OCI-LY7 (cell line): ENCODE results near the gene SYTL2. TPM values are rescaled to one million over a fixed set of nuclear protein-coding genes. Genes with fewer than 3 reads are reported as not detected.

ENCODE experiments used
- BruUV-seq: library from RNA; stranded (reverse); fragments of 400-500 nt; replicated peaks from 2 replicates; lab custom pipeline; 2021; lab: Mats Ljungman, UMichigan
- CTCF ChIA-PET: fragments of 300-600 bp; sonication (Branson Sonifier 250); formaldehyde crosslinking; loops from one replicate; lab custom pipeline; 2022; ENCODE audit warnings: antibody characterized with exemption; ENCODE audit not compliant: unreplicated experiment; lab: Charles Lee
- POLR2A ChIA-PET: fragments of 300-600 bp; sonication (Branson Sonifier 250); formaldehyde crosslinking; loops from one replicate; lab custom pipeline; 2022; ENCODE audit warnings: antibody characterized with exemption; lab: Charles Lee
- DNase-seq: peaks from one replicate; pipeline ENCODE4 v3.0.0-alpha.2; 2015; ENCODE audit warnings: low spot score
- H2AFZ ChIP-seq: fragments of 200-600 bp; sonication (generic), shearing (Covaris generic); 2 replicates; pipeline ENCODE4 v1.6.1; 2014; ENCODE audit warnings: mild to moderate bottlenecking, antibody characterized with exemption, low read length, moderate library complexity
- H3K27ac ChIP-seq: fragments of 200-600 bp; sonication (generic); 2 replicates; pipeline ENCODE4 v1.5.1; 2014; ENCODE audit warnings: mixed run types, low read depth, mild to moderate bottlenecking, moderate library complexity, low read length, inconsistent platforms; ENCODE audit not compliant: poor library complexity, severe bottlenecking
- H3K36me3 ChIP-seq: fragments of 200-600 bp; sonication (generic); 2 replicates; pipeline ENCODE4 v1.6.1; 2014; ENCODE audit warnings: mild to moderate bottlenecking, antibody characterized with exemption, low read length, moderate library complexity, mixed read lengths; ENCODE audit not compliant: insufficient read depth
- H3K4me1 ChIP-seq: fragments of 200-600 bp; sonication (generic); 2 replicates; pipeline ENCODE4 v1.5.1; 2014; ENCODE audit warnings: mild to moderate bottlenecking, low read length; ENCODE audit not compliant: insufficient read depth, poor library complexity, severe bottlenecking
- H3K4me2 ChIP-seq: fragments of 200-600 bp; sonication (generic); 2 replicates; pipeline ENCODE4 v1.6.1; 2014; ENCODE audit warnings: mild to moderate bottlenecking, low read length
- H3K4me3 ChIP-seq: fragments of 200-600 bp; sonication (generic); 2 replicates; pipeline ENCODE4 v1.5.1; 2014; ENCODE audit warnings: mild to moderate bottlenecking, low read depth, low read length; ENCODE audit not compliant: poor library complexity, severe bottlenecking
- H3K79me2 ChIP-seq: fragments of 200-600 bp; sonication (generic); 2 replicates; pipeline ENCODE4 v1.6.1; 2016; ENCODE audit warnings: low read depth, mild to moderate bottlenecking, low read length, moderate library complexity, mixed read lengths; ENCODE audit not compliant: insufficient read depth
- H3K9me2 ChIP-seq: fragments of 200-600 bp; sonication (generic); 2 replicates; pipeline ENCODE4 v1.6.1; 2016; ENCODE audit warnings: mild to moderate bottlenecking, low read length, mixed read lengths; ENCODE audit not compliant: insufficient read depth
- H3K9me3 ChIP-seq: fragments of 200-600 bp; sonication (generic); 2 replicates; pipeline ENCODE4 v1.6.1; 2014; ENCODE audit warnings: mild to moderate bottlenecking, mixed run types, low read length, mixed read lengths
- H4K20me1 ChIP-seq: fragments of 200-600 bp; sonication (generic); 2 replicates; pipeline ENCODE4 v1.6.1; 2014; ENCODE audit warnings: mild to moderate bottlenecking, antibody characterized with exemption, low read length, moderate library complexity, mixed read lengths; ENCODE audit not compliant: insufficient read depth
- CTCF ChIP-seq: fragments of 200-600 bp; sonication (generic); conservative IDR thresholded peaks from 2 replicates; pipeline ENCODE4 v1.5.1; 2014; ENCODE audit warnings: mild to moderate bottlenecking, antibody characterized with exemption, low read length, moderate library complexity, mixed read lengths
- EZH2phosphoT487 ChIP-seq: fragments of 200-600 bp; sonication (generic); IDR thresholded peaks from 2 replicates; pipeline ENCODE4 v1.6.1; 2018; ENCODE audit warnings: low read depth, borderline replicate concordance, mild to moderate bottlenecking, mixed run types, antibody characterized with exemption, low read length, moderate library complexity, mixed read lengths
- intact Hi-C: fragments of 100-400 bp; cut with micrococcal nuclease; formaldehyde crosslinking; loops from one replicate; pipeline ENCODE4 v1.10.0; 2022; ENCODE audit not compliant: unreplicated experiment
- total RNA-seq, 2 experiments: library from RNA; depleted of rRNA in 1 of 2; stranded (reverse); fragments of >200 nt in 1 of 2; shearing (Covaris generic) in 1 of 2; gene quantifications; 2 replicates each; pipeline ENCODE4 v1.2.3, GENCODE V29; 2014 to 2022

Gene SYTL2
- total RNA-seq, 2 experiments from 2014 or later: 2.6 to 5.1 TPM

DNA sequence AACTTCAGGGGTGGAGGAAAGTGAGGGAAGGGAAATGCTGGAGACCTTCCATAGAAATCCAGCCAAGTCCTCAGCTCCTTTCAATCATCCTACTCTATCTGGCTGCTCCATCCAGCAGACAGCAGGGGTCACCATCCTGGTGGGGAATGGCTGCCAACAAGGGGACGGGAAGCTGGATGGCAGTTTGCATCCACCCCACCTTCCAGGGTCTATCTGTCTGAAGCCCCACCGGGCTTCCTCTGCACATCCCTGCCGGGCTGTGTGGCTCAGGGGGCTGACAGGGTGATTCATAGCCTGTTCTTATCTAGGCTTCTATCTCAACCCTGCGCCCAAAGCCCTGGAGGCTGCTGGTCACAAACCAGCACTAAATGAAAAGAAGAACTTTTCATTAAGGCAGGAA is 1.1 kb downstream of the SYTL2 start:
- H3K4me3 ChIP-seq: peak overlapping the region; percentile 62
- intact Hi-C loops: loop anchor here (1.0 kb wide), 1 partner anchor 44 kb away; no protein-coding TSS in a partner anchor

GRCh38 chr11:85809191-85809590 is 1.8 kb downstream of the SYTL2 start:
- CTCF ChIA-PET: no interaction called here
- H3K9me2 ChIP-seq: no peaks in the 10 kb centered on the region
- H3K36me3 ChIP-seq: no peaks in the 10 kb centered on the region
- H3K9me3 ChIP-seq: no peaks in the 10 kb centered on the region
- H4K20me1 ChIP-seq: no peaks in the 10 kb centered on the region
- peaks cover 32% of the 10 kb centered on the region for H3K4me1 ChIP-seq
- H3K27ac ChIP-seq: peak overlapping the region; percentile 38
- POLR2A ChIA-PET: interaction anchor here (0.5 to 1.0 kb wide), 2 partner anchors 53 to 72 kb away, joined by 3 to 7 read pairs; no protein-coding TSS in a partner anchor
- no peak for TF ChIP-seq EZH2phosphoT487
- TF ChIP-seq CTCF: no peak
- DNase-seq: peak; percentile 68
- BruUV-seq: no TSS peak
- H3K4me2 ChIP-seq: peak overlapping the region; percentile 63
- H2AFZ ChIP-seq: peak overlapping the region; percentile 92; the same call in 1 of the 2 replicates
- peak overlapping the region; percentile 62 for H3K4me3 ChIP-seq
- no peaks in the 10 kb centered on the region for H3K79me2 ChIP-seq
- intact Hi-C loops: loop anchor here (1.0 kb wide), 1 partner anchor 45 kb away; no protein-coding TSS in a partner anchor

More for the DNA sequence above, 1.1 kb downstream of the SYTL2 start:
- TF ChIP-seq CTCF (peak; percentile 44; the same call in 1 of the 2 replicates), EZH2phosphoT487 (no peak)
- peak; percentile 18 for DNase-seq
- ChIA-PET POLR2A (interaction anchor here (0.5 to 1.0 kb wide), 2 partner anchors 52 to 73 kb away, joined by 3 to 7 read pairs; no protein-coding TSS in a partner anchor), CTCF (no interaction called here)
- H3K9me2 ChIP-seq: no peaks in the 10 kb centered on the region
- no peaks in the 10 kb centered on the region for H3K9me3 ChIP-seq
- H3K36me3 ChIP-seq: no peaks in the 10 kb centered on the region
- peak overlapping the region; percentile 38 for H3K27ac ChIP-seq
- no peaks in the 10 kb centered on the region for H4K20me1 ChIP-seq
- peak overlapping the region; percentile 92 for H2AFZ ChIP-seq
- H3K4me1 ChIP-seq: peaks cover 32% of the 10 kb centered on the region
- H3K79me2 ChIP-seq: no peaks in the 10 kb centered on the region
- no TSS peak for BruUV-seq
- peak overlapping the region; percentile 63 for H3K4me2 ChIP-seq

- intact Hi-C loops: no loop called here
- Histone ChIP-seq H3K4me2 (no peak overlapping the region), H3K4me1 (peaks cover 32% of the 10 kb centered on the region), H3K9me2 (no peaks in the 10 kb centered on the region), H3K36me3 (no peaks in the 10 kb centered on the region), H3K4me3 (no peak overlapping the region), H2AFZ (no peak overlapping the region), H3K9me3 (no peaks in the 10 kb centered on the region), H3K79me2 (no peaks in the 10 kb centered on the region), H3K27ac (no peak overlapping the region), H4K20me1 (no peaks in the 10 kb centered on the region)
- ChIA-PET CTCF (no interaction called here), POLR2A (no interaction called here)
- TF ChIP-seq EZH2phosphoT487: no peak
- TF ChIP-seq CTCF: no peak
- no TSS peak for BruUV-seq
- DNase-seq: no peak
Observed at GRCh38 chr11:85806876-85807275, 4.1 kb downstream of the SYTL2 start.
